ENCODE data around the gene KRT84. TPM values are rescaled to one million over a fixed set of nuclear protein-coding genes. Genes with fewer than 3 reads are reported as not detected.

KRT84 gene
- total and polyA plus RNA-seq, 9 of the 15 experiments (the other 6 are each of a cell fraction or from before 2014, with no cell fraction given) = not detected

- TF ChIP-seq, protein P1, sequence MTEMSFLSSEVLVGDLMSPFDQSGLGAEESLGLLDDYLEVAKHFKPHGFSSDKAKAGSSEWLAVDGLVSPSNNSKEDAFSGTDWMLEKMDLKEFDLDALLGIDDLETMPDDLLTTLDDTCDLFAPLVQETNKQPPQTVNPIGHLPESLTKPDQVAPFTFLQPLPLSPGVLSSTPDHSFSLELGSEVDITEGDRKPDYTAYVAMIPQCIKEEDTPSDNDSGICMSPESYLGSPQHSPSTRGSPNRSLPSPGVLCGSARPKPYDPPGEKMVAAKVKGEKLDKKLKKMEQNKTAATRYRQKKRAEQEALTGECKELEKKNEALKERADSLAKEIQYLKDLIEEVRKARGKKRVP (CRISPR knock-in tag; IDR thresholded peaks at IDR 0.05) = no peak
These were observed 34.2 kb upstream of the KRT84 start (continued) for GRCh38 chr12:52419656-52420055.

DNA sequence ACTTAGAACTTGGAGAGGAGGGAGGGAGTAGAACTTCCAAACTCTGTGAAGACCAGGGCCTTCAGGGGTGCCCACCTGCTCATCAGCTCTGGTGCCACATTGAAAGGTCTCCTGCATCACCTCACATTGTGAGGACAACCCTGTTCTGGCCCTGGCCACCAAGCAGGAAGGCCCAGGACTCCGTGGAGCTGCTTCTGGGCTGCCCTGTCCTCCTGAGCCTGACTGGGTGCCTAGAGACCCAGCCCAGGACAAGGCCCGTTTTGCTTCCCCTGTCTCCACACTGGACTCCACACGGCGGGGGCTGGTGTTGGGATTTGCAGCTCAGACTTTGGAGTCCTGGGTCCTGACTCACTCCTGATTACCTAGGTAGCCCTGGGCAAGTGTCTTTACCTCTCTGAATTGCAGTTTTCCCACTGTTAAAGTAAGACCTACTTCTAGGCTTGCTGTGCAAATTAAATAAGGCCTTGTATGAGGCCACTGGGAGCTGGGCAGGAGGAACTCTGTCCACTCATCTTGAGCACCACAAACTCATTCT lies 33.2 kb upstream of the KRT84 start:
- POLR2A ChIA-PET = no interaction called here
- in situ Hi-C loops (cut with MboI) = no loop called here
- peaks cover 7% of the 10 kb centered on the region; the same call in 1 of the 2 replicates for H4K20me1 ChIP-seq (replicated peaks; ENCODE audit: control insufficient read depth, insufficient read depth, low read length)

More for the DNA sequence above, 33.2 kb upstream of the KRT84 start:
- Histone ChIP-seq H3K79me2 (ENCODE audit: control insufficient read depth, insufficient read depth, low read length) (no peaks in the 10 kb centered on the region), H3K9me3 (replicated peaks; ENCODE audit: control insufficient read depth, insufficient read depth, low read depth, low read length) (no peaks in the 10 kb centered on the region), H3K27ac (ENCODE audit: extremely low read depth, low read depth, low read length) (no peak overlapping the region), H3K4me2 (ENCODE audit: insufficient read depth, low read length) (no peak overlapping the region), H3K4me1 (replicated peaks in 1 of 2; ENCODE audit: control insufficient read depth in 2 of 2, insufficient read depth in 2 of 2, low read length in 2 of 2) (no peaks in the 10 kb centered on the region; a peak in 1 of 5 replicates), H3K27me3 (ENCODE audit: control insufficient read depth in 2 of 2, insufficient read depth in 2 of 2, low read length in 2 of 2) (peaks cover 0 to 26% of the 10 kb centered on the region in 2 experiments; a peak in 2 of 5 replicates), H3K9me1 (ENCODE audit: control insufficient read depth, insufficient read depth, low read length) (peaks cover 3% of the 10 kb centered on the region), H3K36me3 (ENCODE audit: control insufficient read depth, insufficient read depth, low read length) (no peaks in the 10 kb centered on the region), H2AFZ (ENCODE audit: low read depth, low read length) (no peak overlapping the region), H3K4me3 (no peak overlapping the region), H3K9ac (ENCODE audit: insufficient read depth in 1 of 2, low read depth in 2 of 2, low read length in 2 of 2) (no peak overlapping the region)
- no peak for FAIRE-seq
- no TSS peak for BruUV-seq (replicated peaks)
- no peak for ATAC-seq
- DNase-seq (ENCODE audit: extremely low read depth in 1 of 4, low spot score in 3 of 4) = no peak
- intact Hi-C loops (cut with micrococcal nuclease) = no loop called here
- no peak for TF ChIP-seq TSC22D4 (tag; IDR thresholded peaks at IDR 0.05)
- no peak for TF ChIP-seq PTBP1 (IDR thresholded peaks at IDR 0.05; ENCODE audit: low read depth, low read length)
- TF ChIP-seq ZNF318 (IDR thresholded peaks at IDR 0.05; ENCODE audit: borderline replicate concordance in 1 of 2, low read depth in 1 of 2) = no peak
- TF ChIP-seq ZNF79 (CRISPR knock-in tag; IDR thresholded peaks at IDR 0.05; ENCODE audit: low read depth) = no peak
- WGBS (ENCODE audit: insufficient coverage, low coverage, missing lambda C conversion rate) = 0% methylated on average over 4 of the region's 4 CpGs
- CTCF ChIA-PET (ENCODE audit: low intra/inter-chr PET ratio) = no interaction called here
